ENCODE data around the gene PCDH15.

GRCh38 chr10:54667136-54667535 is 133.9 kb downstream of the PCDH15 start:
- TF ChIP-seq ZNF274 (IDR thresholded peaks at IDR 0.05; ENCODE audit: low read depth, low read length) (no peak), SUZ12 (IDR thresholded peaks at IDR 0.05; ENCODE audit: extremely low read depth, insufficient read depth, insufficient read length) (no peak), YY1 (IDR thresholded peaks at IDR 0.05; ENCODE audit: insufficient read depth, insufficient read length) (no peak)

Measured in NT2/D1 (cell line).